ENCODE measurements around the gene CFAP52.

GRCh38 chr17:9647014-9647413, 70.6 kb downstream of the CFAP52 start:
- TF ChIP-seq JUN (IDR thresholded peaks at IDR 0.05; ENCODE audit: borderline replicate concordance, insufficient read depth, insufficient read length, low read depth) (no peak), POLR2AphosphoS5 (IDR thresholded peaks at IDR 0.05; ENCODE audit: insufficient read depth, low read depth, low read length) (no peak), EZH2 (IDR thresholded peaks at IDR 0.05; ENCODE audit: borderline replicate concordance, low read depth, low read length, severe bottlenecking) (no peak), GATA2 (IDR thresholded peaks at IDR 0.05; ENCODE audit: insufficient read depth, insufficient read length, low read depth, low read length) (no peak), CTCF (IDR thresholded peaks at IDR 0.05; ENCODE audit: extremely low read depth in 1 of 2, insufficient read depth in 1 of 2, low read depth in 1 of 2, low read length in 2 of 2) (no peak), POLR2A (IDR thresholded peaks at IDR 0.05; ENCODE audit: low read depth, low read length) (no peak)

All from endothelial cell of umbilical vein (primary cell).